NCI-H345 treated with DMSO at 0.1 percent for 48 hours (cell line): ENCODE measurements around the gene HELZ2.

Experiments used
- DNase-seq: peaks from one replicate; lab custom pipeline; 2025; ENCODE audit not compliant: unreplicated experiment; lab: John Stamatoyannopoulos, UW

The HELZ2 gene

GRCh38 chr20:63598479-63599395, 24.7 kb upstream of the HELZ2 start:
- no peak for DNase-seq

GRCh38 chr20:63597651-63598478, 23.8 kb upstream of the HELZ2 start:
- no peak for DNase-seq

- DNase-seq, result no peak
These were observed 22.4 kb upstream of the HELZ2 start for GRCh38 chr20:63596423-63596822.

GRCh38 chr20:63595416-63596127, 21.5 kb upstream of the HELZ2 start:
- DNase-seq, result no peak

DNA sequence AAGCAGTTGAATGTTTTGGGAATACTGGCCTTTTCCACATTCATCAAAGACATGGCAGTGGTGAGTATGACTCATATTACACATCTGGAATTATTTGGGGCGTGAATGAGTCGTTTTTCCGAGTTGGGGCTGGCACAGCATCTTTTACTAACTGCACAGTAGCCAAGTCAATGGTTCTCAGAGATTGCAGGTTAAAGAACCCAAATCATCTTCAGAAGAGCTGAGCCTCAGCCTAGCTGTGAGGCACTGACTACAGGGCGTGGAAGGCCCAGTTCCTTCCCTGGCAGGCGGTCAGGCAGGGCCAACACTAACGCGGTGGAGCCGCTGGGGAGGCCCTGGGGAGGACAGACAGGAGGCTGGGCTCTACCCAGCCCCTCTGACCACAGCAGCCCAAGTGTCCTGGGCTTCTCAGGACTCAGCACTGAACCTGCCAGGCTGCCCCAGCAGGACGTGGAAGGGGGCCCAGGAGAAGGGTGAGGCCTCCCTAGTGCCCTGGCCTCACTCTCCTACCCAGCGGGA, 20.1 kb upstream of the HELZ2 start:
- no peak for DNase-seq

DNA sequence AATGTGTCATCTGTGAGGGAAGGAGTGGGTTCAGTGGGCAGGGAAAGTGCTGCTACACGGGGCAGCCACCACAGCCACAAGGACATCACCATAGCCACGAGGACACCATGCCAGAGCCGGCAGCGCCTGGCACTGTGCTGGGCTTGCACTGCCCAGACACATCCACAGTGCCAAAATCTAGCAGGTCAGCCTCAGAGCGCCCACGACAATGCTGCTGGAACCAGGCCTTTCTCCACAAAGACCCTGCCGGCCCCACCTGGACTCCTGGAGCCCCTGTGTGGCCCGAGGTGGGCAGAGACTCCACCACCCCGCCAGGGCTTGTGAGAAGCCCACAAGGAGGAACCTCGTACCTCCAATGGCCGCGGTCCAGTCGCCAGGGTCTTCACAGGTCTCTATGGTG, 18.6 kb upstream of the HELZ2 start:
- no peak for DNase-seq

DNA sequence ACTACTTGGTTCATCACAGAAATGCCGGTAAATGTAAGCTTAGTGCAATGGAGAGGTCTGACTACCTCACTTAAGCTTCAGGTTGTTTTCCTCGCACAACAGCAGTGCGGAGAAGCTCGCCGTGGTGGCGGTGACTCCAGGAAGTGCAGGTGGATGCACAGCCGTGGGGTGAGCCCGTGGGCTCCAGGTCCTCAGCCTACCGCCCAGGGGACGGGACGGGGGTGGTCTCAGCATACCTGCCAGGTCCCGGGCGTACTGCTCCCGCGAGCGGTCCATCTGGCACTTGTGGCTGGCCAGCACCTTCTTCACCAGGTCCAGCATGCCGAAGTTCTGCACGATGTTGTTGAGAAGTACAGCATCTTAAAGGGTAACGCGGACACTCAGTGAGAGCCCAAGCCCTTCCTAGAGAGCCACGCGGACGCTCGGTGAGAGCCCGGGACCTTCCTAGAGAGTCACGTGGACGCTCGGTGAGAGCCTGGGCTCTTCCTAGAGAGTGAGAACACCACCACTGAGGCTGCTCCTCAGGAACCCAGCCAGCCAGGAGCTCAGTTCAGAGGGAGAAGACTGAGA, 17.8 kb upstream of the HELZ2 start:
- DNase-seq, result no peak

DNA sequence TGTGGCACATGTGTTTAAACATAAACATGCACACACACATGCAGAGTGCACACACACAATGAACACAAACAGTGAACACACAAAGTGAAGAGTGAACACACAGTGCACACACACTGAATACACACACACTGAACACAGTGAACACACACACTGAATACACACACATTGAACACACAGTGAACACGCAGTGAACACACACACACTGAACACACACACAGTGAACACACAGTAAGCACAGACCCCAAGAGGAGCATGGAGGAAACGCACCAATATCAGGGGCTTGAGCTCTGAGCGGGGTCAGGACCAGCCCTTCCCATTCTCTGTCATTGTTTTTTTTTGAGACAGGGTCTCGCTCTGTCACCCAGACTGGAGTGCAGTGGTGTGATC, 17.1 kb upstream of the HELZ2 start:
- no peak for DNase-seq

DNA sequence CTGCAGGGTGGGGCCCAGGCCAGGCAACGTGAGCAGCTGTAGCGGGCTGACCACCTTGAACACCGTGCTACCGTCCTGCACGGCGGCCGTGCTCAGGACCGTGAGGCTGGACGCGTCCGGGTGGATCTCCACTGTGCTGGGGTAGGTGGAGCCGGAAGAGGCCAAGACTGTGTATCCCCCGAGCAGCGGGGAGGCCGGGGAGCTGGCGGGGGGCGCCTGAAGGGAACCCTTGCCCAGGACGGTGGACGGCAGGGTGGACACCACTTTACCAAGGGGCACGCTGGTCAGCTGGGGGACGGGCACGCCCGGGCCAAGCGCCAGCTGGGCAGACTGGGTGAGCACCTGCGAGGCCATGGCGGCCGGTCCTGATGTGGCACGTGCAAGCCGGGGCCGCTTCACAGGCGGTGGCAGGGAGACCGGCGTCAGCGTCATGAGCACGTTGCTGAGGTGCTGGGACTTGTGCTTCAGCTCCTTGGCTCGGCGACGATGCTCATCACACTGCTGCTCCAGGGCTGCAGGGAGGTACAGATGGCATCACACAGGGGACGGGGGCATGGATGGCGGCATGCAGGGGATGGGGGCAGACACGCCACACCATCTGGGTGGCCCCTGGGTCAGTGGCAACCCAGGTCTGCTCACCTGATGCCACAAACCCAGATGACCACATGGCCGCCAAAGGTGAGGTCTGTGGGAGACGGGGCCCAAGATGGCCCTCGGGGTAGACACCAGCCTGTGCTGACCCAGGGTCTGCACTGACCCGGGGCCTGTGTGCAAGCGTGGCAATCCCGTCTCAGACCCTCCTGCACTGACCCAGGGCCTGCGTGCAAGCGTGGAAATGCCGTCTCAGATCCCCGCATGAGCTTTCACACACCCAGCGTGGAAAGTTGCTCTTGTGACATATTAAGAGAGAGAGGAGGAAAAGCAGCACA, 16.4 kb upstream of the HELZ2 start:
- DNase-seq, result no peak

DNA sequence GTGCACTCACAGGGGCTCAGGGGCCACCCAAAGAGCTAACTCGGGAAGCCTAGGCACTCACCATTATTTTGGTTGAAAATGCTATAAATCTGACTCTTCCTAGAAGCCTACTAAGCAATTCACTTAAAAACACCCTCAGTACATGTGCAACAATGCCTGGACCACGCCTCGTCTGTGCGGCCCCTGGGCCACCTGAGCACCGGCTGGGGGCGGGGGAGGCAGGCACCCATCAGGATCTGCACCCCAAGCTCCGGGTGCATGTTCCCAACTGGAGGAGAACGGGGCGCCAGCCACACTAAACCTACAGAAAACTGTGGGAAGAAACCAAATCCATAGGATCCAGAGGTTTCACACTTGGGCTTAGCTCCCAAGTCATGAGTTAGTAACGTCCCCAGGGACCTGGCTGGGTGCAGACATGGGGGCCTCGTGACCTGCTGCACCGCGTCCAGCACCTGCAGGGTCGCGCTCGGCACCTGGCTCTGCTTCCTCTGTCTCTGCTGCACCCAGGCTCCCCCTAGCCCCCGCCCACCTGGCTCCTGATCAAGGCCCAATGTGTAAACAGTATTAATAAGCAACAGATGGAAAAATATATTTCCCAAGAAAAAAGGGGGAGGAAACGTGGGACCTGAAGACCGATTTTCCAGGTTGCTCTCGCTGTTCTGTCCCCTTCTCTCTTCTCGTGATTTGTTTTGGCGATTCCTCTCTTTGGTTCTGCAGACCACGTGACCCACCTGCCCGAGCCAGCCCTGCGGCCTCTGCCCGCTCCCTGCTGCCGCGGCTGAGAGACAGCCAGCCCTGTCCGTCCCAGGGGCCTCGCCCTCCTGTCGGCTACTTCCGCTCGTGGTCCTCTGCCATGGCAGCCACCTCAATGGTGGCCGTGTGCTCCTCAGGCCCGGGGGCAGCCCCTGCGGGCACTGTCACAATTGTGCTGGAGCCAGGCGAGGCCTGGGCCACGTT, 15.5 kb upstream of the HELZ2 start:
- no peak for DNase-seq

GRCh38 chr20:63588641-63589041, 14.6 kb upstream of the HELZ2 start:
- no peak for DNase-seq

DNA sequence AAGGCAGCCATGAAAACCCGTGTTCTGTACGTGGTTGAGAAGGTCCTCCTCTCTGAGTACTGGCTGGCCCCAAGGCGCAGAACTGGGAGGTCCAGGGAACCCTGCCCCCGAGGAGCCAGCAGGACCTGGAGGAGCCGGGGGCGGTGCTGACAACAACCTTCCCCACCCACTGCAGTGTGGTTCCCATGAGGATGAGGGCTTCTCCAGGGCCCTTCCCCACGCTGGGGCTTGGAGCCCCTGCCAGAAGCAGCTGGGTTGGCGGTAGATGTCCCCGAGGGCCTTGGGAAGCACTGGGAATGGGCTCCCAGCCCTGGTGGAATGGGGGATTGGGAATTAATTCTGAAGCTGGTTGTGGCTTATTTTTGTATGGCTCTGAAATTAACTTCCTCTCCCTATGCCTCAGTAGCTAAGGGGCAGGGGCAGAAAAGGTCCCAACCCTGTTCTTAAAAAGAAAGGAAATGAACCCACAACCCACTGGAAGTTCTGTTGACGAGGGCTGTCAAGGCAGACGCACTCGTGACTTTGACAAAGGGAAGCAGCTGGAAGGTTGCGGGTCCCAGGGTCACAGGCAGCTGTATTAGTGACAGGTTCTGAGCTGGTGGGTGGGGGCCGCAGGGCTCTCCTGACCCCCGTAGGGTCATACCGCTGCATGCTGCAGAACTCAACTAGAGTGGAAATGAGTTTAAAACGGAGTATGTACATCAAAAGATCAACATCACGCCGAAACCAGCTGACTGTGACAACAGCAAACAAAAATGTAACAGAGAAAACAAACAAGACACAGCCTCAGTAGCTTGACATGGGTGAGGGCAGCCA, 13.9 kb upstream of the HELZ2 start:
- no peak for DNase-seq

DNA sequence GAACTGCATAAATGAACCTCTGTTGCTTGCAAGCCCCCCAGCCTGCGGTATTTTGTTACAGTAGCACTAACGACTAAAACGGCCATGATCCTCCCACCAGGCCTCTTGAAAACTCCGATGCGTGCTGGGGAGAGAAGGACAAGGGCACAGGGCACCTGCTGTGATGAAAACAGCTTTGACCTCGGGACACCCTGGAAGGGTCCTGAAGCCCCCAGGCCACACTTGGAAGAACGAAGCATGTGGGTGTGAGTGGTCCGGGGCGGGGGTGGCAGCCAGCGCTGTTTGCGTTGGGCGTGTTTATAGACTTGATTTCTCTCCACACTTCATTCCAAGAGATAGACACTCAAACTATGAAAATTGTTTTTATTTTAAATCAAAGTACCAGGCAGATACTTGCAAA, 13.2 kb upstream of the HELZ2 start:
- no peak for DNase-seq

GRCh38 chr20:63586797-63587196, 12.8 kb upstream of the HELZ2 start:
- no peak for DNase-seq

GRCh38 chr20:63585616-63586565, 11.9 kb upstream of the HELZ2 start:
- no peak for DNase-seq

- DNase-seq, result no peak
These were observed 8.5 kb upstream of the HELZ2 start for GRCh38 chr20:63582382-63583063.
